Raji (cell line): ENCODE results near the gene SMIM13.

Experiments
- POLR2A ChIP-seq: IDR thresholded peaks from 2 replicates; pipeline ENCODE4 v1.6.1; 2011; ENCODE audit warnings: low read depth, low read length, control low read depth; ENCODE audit not compliant: insufficient read depth

SMIM13 gene

DNA sequence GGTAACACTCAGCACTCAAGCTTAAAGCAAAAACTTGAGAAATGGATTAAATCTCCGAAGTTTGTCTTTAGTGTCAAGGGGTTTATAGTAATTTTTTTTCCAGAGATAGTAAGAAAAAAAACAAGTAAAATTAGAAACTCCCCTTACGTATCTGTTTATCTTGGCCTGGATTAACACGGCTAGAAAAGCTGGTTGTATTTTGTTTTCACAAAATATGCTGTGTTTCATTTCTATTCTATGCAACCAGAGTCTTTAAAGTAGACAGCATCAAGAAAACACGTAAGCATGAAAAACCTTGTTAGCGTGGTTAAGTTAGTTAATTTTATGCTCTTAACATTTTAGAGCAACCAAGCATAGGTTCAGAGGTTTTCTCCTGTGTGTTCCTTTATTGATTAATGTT lies 39.6 kb downstream of the SMIM13 start:
- no peak for TF ChIP-seq POLR2A

DNA sequence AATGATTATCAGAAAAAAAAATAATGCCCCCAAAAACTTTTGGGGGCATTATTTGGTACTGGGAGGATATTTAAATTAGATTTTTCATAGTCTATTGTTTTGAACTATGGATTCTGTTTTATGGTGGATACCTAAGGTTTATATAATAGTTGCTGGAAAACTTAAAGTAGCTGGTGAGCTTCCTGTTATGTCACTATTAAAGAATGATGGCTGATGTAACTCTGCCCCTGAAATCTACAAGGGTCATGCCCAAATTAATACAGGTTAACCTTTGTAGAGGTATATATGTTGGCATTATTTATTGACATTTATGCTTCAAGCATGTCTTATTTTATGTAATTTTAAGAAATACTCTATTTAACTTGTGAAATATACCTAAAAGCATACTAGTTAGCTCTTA lies 43.2 kb downstream of the SMIM13 start:
- TF ChIP-seq POLR2A = no peak

DNA sequence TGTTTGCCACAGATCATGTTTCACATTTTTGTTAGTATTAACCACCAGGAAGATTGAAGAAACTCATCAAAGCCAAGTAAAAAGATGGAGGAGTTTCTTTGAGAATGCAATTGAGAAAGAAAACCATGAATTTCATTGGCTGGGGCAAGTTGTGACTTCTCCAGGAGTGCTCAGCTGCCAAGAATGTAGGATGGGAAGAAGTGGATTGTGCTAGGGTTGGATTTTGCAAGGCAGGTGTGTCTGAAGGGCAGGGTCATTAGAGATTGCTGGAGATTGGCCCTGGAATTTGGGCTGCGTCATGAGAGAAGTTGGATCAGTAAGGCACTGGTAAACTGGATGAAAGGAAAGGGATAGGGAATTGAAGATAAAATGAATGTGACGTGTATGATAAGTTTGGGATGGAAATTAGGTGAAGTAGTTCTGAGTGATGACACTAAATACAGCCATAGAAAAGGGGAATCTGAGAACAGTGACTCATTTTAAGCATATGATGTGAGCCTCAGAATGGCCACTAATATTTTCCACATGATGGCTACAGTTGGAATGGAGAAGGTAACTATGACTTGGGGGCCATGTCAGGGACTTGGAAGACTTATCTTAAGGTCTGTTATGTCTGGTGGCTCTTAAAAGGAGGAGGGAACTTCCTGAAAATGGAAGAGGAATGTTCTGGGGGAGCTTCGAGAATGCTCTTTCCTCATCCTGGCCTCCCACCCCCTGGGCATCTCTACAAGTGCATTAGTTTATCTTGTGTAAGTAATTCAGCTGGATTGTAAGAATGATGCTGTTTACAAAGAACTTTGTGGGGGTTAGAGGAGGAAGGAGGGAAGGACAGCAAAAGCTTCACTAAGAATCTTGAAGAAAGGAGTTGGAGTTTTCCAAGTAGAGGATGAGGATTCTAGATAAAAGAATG lies 45.7 kb downstream of the SMIM13 start:
- no peak for TF ChIP-seq POLR2A

DNA sequence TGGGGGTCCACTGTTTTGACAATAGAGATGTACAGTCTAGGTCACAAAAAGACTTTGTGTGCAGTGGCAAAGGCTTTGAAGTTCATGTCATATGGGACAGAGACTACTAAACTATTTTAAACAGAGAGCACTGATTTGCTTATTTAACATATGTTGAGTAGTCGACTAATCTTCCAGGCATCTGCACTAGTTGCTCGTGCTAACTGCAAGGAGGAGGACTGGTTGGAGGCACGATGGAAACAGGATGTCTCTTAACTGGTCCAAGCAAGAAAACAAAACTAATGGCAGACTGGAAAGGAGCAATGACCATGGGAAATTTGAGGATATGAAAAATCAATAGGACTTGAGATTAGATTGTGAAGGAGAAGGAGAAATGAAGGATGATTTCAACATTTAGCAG lies 46.4 kb downstream of the SMIM13 start:
- TF ChIP-seq POLR2A = no peak

DNA sequence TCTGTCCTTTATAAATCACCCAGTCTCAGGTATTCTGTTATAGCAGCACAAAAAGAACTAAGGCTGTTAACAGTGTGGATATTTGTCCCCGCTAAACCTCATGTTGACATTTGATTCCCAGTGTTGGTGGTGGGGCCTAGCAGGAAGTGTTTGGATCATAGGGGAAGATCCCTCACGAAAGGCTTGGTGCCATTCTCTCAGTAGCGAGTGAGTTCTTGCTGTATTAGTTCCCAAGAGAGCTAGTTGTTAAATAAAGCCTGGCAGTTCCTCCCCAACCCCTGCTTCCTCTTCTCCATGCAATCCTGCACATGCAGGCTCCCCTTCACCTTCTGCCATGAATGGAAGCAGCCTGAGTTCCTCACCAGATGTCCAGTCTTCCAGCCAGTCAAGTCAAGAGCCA lies 47.7 kb downstream of the SMIM13 start:
- no peak for TF ChIP-seq POLR2A

DNA sequence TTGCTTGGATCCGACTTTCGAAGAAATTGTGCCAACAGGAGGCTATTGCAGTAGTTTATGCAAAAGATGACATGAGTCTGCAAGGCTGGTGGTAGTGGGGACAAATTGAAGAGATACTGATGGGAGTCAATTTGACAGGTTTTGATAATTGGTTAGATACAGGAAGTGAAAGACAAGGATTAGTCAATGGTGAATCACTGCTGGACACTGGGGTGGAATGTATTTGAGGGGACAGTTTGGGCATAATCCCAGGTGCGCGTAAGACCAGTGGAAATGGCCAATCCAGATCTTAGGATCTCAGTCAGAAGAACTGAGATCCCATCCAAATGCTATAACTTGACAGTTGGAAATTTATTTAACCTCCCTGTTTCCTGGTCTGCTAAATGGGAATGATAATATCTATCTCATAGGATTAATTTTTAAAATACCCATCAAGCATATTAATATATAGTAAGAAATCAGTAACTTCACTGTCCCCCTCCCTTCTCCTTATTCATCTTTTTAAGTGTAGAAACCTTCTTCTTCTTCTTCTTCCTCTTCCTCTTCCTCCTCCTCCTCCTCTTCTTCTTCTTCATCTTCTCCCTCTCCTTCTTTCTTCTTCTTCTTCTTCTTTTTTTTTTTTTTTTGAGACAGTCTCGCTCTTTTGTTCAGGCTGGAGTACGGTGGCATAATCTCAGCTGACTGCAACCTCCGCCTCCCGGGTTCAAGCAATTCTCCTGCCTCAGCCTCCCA lies 48.8 kb downstream of the SMIM13 start:
- no peak for TF ChIP-seq POLR2A

DNA sequence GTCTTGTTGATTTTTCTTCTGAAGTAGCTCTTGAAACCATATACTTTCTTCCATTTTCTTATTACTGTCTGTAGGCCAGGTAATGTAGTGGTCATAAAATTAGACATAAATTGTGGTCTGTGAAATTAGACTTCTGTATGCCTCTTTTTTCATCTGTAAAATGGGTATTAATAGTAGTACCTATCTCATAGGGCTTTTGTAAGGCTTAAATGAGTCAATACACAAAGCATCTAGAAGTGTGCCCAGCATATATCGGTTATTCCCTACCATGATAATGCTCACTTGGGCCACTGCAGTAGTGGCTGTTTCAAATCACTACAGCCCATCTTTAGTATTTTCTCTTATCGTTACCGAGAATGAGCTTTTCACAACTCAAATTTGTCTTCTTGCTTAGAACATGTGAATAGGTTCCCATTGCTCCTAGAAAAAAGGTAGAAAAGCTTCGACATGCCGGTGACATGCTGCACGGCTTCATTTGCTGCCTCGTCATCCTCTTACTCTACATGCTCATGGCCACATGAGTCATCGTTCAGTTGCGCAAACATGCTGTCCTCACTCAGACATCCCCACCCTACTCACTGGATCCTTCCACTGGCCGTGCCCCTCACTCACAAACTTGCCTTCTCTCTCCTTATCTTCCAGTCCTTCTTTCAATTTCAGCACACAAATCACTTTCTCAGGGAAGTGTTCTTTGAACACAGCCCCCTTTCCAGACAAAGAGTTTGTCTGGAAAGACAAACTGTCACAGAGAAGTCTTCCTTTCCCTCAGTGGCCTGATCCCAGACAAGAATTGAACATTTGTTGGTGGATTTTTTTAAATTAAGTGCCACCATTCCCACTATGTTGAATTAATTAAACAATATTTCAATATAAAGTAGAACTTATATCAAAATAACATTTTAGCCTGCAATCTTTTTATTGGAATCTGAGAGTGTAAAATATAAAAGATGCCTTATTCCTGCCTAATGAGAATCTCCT lies 50.0 kb downstream of the SMIM13 start:
- TF ChIP-seq POLR2A = no peak

DNA sequence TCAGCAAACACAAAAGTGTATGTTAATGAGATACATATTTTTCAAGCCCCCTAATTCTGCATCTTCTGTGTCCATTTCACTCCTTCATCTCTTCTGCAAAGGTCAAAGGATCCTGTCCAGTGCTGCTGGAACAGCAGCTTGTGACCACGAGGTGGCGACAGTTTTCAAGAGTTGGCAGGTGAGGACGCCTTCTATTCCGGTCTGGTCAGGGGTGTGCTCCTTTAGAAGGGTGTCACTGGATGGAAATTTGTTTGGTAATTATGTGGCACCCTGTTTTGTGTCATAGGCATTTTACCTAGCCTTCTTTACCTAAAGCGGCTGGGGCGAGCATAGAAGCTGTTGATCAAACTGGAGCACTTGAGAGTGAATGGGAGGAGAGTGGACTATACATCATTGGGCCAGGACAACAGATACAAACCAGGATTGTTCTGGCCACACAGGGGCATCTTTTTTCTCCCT lies 50.8 kb downstream of the SMIM13 start:
- no peak for TF ChIP-seq POLR2A

DNA sequence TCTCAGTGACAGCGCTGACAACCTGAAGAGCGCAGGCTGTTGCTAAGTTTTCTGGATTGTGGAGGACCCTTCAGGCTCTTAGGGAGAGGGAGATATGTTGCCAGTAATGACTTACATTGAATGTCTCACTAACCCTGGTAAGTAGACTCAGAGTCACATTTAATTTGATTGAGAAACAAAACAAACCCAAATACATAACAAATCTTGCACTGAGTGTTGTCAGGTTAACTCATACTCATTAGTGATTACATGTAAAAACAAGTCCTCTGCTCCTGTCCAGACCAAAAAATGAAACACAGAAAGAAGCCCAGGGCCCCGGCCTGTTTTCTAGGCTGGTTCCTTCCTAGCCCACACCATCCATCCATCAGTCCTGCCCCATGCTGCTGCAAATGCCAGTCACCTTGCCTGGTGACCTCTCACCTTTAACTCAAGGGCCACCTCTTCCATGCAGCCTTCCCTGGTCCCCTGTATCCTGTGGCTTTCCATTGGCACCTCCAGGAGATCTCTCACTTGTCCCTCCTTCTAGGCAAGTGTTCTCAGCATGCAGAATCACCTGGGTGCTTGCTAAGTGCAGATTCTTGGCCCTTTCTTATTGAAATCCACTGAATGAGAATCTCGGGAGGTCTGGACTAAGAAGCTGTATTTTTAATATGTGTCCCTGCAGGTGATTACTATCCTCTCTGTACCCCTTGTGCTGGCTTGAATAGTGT lies 52.6 kb downstream of the SMIM13 start:
- TF ChIP-seq POLR2A = no peak

DNA sequence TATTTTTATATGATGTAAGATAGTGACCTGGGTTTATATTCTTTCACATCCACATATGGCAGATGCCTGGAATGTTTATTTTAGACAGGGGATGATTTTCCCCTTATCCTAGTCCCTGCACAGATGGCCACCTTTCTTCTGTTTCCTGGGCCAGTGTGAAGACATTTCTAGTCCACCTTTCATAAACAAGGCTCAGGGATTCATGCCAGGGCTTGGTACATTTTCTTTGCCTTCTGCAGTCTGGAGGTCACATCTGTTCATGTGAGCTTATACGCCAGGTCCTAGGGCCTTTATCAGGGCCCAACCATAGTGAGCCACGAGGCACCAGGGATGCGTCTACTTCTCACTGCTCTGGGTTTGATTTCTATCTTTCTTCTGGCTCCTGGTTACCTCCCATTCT lies 55.9 kb downstream of the SMIM13 start:
- no peak for TF ChIP-seq POLR2A

DNA sequence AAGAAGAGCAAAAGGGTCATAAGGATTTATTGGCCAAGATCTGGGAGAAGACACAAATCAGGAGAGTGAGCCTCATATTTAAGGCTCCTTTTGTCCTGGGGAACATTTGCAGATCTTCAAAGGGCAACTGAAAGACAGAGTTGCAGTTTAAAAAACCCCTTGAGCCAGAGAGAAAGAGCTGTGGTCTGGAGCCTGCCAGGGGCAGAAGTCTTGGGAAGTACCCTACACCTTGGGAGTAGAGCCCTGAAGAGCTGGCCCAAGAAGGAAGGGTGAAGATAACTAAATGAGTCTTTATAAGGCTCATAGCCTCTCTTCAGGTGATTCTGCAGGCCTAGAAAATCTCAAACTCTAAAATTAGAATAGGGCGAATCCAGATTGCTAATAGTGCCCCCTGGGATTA lies 57.9 kb downstream of the SMIM13 start:
- TF ChIP-seq POLR2A = no peak

DNA sequence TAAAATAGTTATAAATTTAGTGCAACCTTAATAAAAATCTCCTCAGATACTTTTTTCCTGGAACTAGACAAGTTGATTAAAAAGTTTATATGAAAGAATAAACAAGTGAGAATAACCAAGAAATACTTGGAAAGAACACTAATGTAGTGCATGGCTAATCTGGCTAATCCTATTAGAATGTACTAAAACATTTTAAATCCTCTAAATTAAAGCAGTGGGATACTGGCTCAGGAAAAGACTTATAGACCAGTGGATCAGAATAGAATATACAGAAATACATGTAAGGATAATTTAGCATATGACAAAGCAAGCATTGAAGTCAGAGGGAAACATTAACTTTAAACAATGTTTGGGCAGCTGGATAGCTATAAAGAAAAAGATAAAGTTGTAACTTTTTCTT lies 58.9 kb downstream of the SMIM13 start:
- no peak for TF ChIP-seq POLR2A

DNA sequence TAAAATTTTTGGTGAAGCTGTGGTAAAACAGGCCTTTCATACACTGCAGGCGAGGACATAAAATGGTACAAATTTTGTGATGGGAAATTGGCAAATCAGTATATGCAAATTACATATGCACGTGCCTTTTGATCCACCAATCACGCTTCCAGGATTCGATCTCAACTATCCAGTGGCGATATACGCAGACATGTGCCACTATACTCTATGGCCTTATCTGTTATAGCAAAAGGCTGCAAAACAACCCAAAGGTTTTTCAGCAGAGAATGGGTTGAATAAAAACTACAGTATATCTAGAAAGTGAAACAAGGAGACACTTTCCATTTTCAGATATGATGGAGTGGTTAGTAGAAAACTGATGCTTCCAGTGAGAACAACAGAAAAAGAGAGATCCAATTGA lies 59.8 kb downstream of the SMIM13 start:
- TF ChIP-seq POLR2A = no peak

DNA sequence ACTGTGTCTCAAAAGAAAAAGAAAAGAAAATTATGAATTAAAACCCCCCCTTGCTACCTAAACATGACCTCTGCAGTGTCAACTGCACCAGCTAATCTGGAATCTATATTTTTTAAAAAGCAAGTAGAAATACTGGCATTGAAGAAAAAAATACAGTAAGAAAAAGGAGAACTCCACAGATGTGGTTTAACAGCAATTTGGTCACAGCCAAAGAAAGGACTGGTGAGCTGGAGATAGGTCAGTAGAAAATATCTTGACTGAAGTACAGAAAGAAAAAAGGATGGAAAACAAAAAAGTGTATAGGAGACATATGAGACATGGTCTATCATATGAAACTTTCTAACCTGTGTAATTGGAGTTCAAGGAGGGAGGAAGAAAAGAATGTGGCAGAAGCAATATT lies 62.0 kb downstream of the SMIM13 start:
- TF ChIP-seq POLR2A = no peak

DNA sequence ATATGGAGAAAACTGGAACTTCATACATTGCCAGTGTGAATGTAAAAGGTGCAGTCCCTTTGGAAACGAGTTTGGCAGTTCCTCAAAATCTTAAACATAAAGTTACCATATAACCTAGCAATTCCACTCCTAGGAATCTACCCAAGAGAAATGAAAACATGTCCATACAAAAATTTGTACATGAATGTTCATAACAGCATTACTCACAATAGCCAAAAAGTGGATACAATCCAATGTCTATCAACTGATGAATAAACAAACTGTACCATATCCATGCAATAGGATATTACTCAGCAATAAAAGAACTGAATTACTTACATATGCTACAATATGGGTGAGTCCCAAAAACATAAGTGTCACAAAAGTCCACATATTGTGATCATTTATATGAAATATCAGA lies 66.6 kb downstream of the SMIM13 start:
- no peak for TF ChIP-seq POLR2A
